Gastrocnemius medialis (tissue), 4 donors: ENCODE data around the gene SH3BP5. TPM values are rescaled to one million over a fixed set of nuclear protein-coding genes. Genes with fewer than 3 reads are reported as not detected.

Source experiments
- ATAC-seq, 2 donors: fragments of 150-250 bp; one replicate each; pipeline ENCODE4 v1.9.1; 2016
- DNase-seq, 2 donors: peaks; one replicate each; pipeline ENCODE4 v3.0.0-alpha.2; 2019
- H3K27ac ChIP-seq, 4 donors: fragments of 200-600 bp; sonication (generic); 1 replicate in 1 of 4; 2 replicates in 3 of 4; pipeline ENCODE4 v1.5.1; 2016 to 2018; ENCODE audit warnings: mild to moderate bottlenecking in 2 of 4, moderate library complexity in 1 of 4
- H3K27me3 ChIP-seq, 3 donors: fragments of 200-600 bp; sonication (generic) in 2 of 3; 1 replicate in 1 of 3; 2 replicates in 2 of 3; pipeline versions ENCODE4 v1.5.1 to v1.6.0; 2016 to 2019; ENCODE audit warnings: mild to moderate bottlenecking in 1 of 3, moderate library complexity in 1 of 3
- H3K36me3 ChIP-seq, 2 donors: fragments of 200-600 bp; sonication (generic) in 1 of 2; one replicate each; pipeline ENCODE4 v1.5.1; 2017 to 2018
- H3K4me1 ChIP-seq, 2 donors: fragments of 200-600 bp; sonication (generic) in 1 of 2; one replicate each; pipeline ENCODE4 v1.5.1; 2016 to 2017; ENCODE audit warnings: mild to moderate bottlenecking in 2 of 2
- H3K4me3 ChIP-seq, 4 donors: fragments of 200-600 bp; sonication (generic) in 3 of 4; 1 replicate in 1 of 4; 2 replicates in 3 of 4; pipeline ENCODE4 v1.5.1; 2016 to 2019; ENCODE audit warnings: mild to moderate bottlenecking in 2 of 4
- H3K9me3 ChIP-seq, 3 donors: fragments of 200-600 bp; sonication (generic) in 2 of 3; 1 replicate in 1 of 3; 2 replicates in 2 of 3; pipeline ENCODE4 v1.5.1; 2016 to 2019
- POLR2A ChIP-seq, 2 donors: fragments of 450-650 bp; IDR thresholded peaks; one replicate each; pipeline ENCODE4 v1.6.1; 2017; ENCODE audit warnings: antibody characterized with exemption in 2 of 2, mild to moderate bottlenecking in 2 of 2, moderate library complexity in 2 of 2
- in situ Hi-C, 4 donors: fragments of 200-750 bp; cut with MboI; loops; one replicate each; pipeline versions ENCODE4 v1.15.0 to v1.8.0; 2017; ENCODE audit warnings: low sequenced_read_pairs in 4 of 4
- intact Hi-C: fragments of 100-400 bp; cut with DNase I; formaldehyde crosslinking; loops from one replicate; pipeline ENCODE4 v1.15.1; 2023; ENCODE audit warnings: low total_unique reads
- total RNA-seq, 4 donors: library from RNA; depleted of rRNA; stranded (reverse); fragments of >200 nt; gene quantifications; one replicate each; pipeline versions ENCODE4 v1.1.0 to v1.2.3, GENCODE V29; 2016
- TF ChIP-seq, protein P1 (sequence below), 5 experiments: fragments of 450-650 bp in 3 of 5; fragments of 200-600 bp in 2 of 5; sonication (generic) in 2 of 5; IDR thresholded peaks in 4 of 5; conservative IDR thresholded peaks in 1 of 5; 1 replicate in 4 of 5; 2 replicates in 1 of 5; pipeline ENCODE4 v1.5.1; 2016 to 2019; ENCODE audit warnings: antibody characterized with exemption in 5 of 5, mild to moderate bottlenecking in 3 of 5, moderate library complexity in 3 of 5

The SH3BP5 gene, protein sequence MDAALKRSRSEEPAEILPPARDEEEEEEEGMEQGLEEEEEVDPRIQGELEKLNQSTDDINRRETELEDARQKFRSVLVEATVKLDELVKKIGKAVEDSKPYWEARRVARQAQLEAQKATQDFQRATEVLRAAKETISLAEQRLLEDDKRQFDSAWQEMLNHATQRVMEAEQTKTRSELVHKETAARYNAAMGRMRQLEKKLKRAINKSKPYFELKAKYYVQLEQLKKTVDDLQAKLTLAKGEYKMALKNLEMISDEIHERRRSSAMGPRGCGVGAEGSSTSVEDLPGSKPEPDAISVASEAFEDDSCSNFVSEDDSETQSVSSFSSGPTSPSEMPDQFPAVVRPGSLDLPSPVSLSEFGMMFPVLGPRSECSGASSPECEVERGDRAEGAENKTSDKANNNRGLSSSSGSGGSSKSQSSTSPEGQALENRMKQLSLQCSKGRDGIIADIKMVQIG
- 100 to 1,000 TPM in 2 of 4 donors, 10 to 100 TPM in 2; 31.5 to 111 (median 75.5) TPM for total RNA-seq

DNA sequence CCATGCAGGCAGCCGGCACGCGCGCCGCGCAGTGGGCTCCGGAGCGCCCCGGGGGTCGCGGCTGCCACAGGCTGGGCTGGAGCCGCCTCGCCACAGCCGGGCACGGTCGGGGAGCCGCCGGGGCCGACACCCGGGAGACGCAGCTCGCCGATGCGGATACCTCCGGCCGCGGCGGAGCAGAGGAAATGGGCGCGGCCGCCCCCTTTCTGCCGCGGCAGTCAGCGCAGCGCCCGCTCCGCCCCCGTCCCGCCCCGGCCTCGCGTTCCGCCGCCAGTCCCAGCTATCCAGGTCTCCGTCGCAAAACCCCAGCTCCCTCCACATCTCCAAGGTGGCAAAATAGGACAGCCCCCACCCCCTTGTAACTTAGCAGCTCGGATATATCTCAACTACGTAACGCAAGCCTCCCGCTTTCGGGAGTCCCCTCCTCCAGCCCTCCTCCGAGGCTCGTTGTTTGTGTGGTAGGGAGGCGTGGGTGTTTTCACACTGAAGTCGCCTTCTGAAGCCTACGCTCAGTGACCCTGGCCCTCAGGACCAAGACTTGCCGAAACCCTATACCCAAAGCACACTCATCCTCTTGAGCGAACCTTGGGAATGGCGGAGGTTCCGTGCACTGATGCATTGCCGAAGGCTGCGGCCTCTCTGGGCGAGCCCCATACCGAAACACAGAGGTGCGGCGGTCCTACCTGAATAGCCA lies at the start of gene SH3BP5:
SH3BP5 (minus strand) TSS at position 182 of the 694 bp plus-strand sequence; CDS start at position 4, 178 bp downstream.
- ATAC-seq (peak; percentile 63 to 66), DNase-seq (peak; percentile 52 to 66)
- no peaks in the 10 kb centered on the region for H3K36me3 ChIP-seq
- H3K4me1 ChIP-seq = peaks cover 38 to 40% of the 10 kb centered on the region in 2 donors
- intact Hi-C loops (loop anchor here (1.0 kb wide), 2 partner anchors 46 to 64 kb away; no protein-coding TSS in a partner anchor), in situ Hi-C loops (loop anchor here in 3 of 4 donors (5.0 to 10.0 kb wide), 4 partner anchors 52 to 65 kb away; no protein-coding TSS in a partner anchor)
- peak; percentile 89 to 91 for TF ChIP-seq POLR2A (IDR thresholded peaks at IDR 0.05)
- TF ChIP-seq, protein P1, sequence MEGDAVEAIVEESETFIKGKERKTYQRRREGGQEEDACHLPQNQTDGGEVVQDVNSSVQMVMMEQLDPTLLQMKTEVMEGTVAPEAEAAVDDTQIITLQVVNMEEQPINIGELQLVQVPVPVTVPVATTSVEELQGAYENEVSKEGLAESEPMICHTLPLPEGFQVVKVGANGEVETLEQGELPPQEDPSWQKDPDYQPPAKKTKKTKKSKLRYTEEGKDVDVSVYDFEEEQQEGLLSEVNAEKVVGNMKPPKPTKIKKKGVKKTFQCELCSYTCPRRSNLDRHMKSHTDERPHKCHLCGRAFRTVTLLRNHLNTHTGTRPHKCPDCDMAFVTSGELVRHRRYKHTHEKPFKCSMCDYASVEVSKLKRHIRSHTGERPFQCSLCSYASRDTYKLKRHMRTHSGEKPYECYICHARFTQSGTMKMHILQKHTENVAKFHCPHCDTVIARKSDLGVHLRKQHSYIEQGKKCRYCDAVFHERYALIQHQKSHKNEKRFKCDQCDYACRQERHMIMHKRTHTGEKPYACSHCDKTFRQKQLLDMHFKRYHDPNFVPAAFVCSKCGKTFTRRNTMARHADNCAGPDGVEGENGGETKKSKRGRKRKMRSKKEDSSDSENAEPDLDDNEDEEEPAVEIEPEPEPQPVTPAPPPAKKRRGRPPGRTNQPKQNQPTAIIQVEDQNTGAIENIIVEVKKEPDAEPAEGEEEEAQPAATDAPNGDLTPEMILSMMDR (IDR thresholded peaks at IDR 0.05 in 4 of 5, conservative IDR thresholded peaks at IDR 0.05 in 1 of 5) = peak; percentile 73 to 95 (median 91)
- no peaks in the 10 kb centered on the region for H3K27me3 ChIP-seq
- H3K4me3 ChIP-seq = peak within 1 kb of the TSS; percentile 92 to 97 (median 93)
- H3K27ac ChIP-seq = peak within 1 kb of the TSS; percentile 88 to 93 (median 91)
- no peaks in the 10 kb centered on the region for H3K9me3 ChIP-seq

DNA sequence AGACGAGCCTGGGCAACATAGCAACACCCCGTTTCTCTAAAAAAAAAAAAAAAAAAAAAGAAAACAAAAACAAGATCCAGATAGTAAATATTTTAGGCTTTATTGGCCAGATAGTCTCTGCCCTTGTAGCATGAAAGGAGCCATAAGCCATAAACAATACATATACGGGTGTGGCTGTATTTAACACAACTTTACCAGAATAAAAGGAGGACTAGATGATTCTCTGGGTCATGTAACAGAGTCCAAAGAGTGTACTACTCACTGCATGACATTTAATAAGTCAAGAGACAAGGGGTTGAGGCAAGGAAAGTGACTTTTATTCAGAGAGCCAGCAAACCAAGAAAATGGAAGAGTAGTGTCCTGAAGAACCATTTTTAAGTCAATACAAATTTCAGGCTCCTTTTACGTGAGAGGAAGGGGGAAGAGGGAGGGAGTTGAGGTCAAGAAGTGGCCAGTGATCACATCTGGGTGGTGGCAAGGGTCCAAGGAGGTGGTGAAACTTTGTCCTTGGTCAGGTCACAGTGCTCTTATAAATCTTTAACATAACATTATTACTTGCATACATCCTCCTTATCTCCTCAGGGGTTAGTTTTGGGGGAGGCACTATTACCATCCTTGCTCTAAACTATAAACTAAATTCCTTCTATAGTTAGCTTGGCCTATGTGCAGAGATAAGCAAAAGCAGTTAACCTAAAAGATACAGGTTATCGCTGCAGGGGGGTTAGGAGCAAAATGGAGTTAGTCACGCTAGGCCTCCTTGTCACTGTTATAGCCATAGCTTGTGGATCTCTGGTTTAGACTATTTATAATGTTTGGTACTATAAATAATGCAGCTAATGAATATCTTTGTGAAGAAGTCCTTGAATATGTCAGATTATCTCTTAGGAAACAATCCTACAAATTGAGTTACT lies 48.8 kb upstream of the SH3BP5 start:
- in situ Hi-C loops = loop anchor here (5.0 to 10.0 kb wide), 4 partner anchors 46 to 119 kb away; partner anchors contain the start of gene SH3BP5 (in 1 of the 4)
- intact Hi-C loops = no loop called here
- Histone ChIP-seq H3K27me3 (no peaks in the 10 kb centered on the region), H3K4me1 (peaks cover 0 to 4% of the 10 kb centered on the region in 2 donors), H3K36me3 (no peaks in the 10 kb centered on the region), H3K9me3 (no peaks in the 10 kb centered on the region), H3K27ac (no peak overlapping the region), H3K4me3 (no peak overlapping the region)
- TF ChIP-seq, protein P1 (IDR thresholded peaks at IDR 0.05 in 4 of 5, conservative IDR thresholded peaks at IDR 0.05 in 1 of 5) = no peak
- TF ChIP-seq POLR2A (IDR thresholded peaks at IDR 0.05) = no peak
- ATAC-seq (no peak), DNase-seq (no peak)

DNA sequence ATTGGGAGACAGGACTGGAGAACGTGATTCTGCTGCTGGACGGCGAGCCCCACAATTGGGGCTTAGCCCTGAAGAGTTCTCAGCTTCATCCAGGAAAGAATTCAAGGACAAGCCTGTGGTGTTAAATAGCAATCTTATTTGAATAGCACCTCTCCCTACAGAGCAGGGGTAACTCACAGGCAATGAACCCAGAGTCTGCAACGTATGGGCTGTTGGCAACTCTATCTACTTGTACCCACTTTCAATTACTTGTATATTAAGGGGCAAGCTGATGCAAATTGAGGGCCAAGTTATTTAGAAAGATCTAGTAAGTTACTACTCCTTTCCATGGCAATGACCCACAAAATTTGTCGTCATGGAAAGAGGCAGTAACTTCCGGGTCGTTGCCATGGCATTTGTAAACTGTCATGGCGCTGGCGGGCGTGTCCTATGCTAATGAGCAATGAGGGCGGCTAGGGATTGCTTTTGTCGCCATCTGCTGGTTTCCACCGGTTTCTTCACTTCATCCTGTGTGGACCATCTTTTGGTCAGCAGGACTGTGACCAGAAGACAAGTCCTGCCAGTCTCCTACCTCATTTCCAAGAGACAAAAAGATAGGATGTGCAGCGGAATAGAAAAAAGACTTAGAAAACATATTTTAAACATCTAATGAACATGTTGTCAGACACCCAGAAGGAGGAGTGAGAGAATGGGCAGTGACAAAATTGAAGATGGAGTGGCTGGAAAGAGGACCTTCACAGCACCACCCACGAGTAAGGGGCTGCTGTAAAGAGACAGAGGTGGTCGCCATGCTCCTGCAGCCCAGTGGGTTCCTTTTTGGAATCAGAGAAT lies 45.8 kb upstream of the SH3BP5 start:
- peak overlapping the region in 3 of 4 donors; percentile 24 to 37 (median 27) for H3K4me3 ChIP-seq

More for the DNA sequence above, 45.8 kb upstream of the SH3BP5 start:
- H3K36me3 ChIP-seq = no peaks in the 10 kb centered on the region
- in situ Hi-C loops (loop anchor here in 1 of 4 donors (5.0 kb wide), 1 partner anchor 41 kb away; no protein-coding TSS in a partner anchor), intact Hi-C loops (loop anchor here (1.0 to 2.0 kb wide), 5 partner anchors 33 to 275 kb away; partner anchors contain the start of genes CAPN7 and SH3BP5)
- DNase-seq (peak; percentile 92 to 95), ATAC-seq (peak; percentile 98 to 99)
- no peaks in the 10 kb centered on the region for H3K9me3 ChIP-seq
- H3K27me3 ChIP-seq = no peaks in the 10 kb centered on the region
- peak overlapping the region; percentile 57 to 74 (median 66) for H3K27ac ChIP-seq
- TF ChIP-seq, protein P1 (IDR thresholded peaks at IDR 0.05 in 4 of 5, conservative IDR thresholded peaks at IDR 0.05 in 1 of 5) = peak; percentile 88 to 94 (median 91)
- no peak for TF ChIP-seq POLR2A (IDR thresholded peaks at IDR 0.05)
- H3K4me1 ChIP-seq = peaks cover 0 to 4% of the 10 kb centered on the region in 2 donors
